GM21717 (cell line): ENCODE data around the gene SERPINA4.

Source experiments
- ATAC-seq: cut with Tn5 transposase; IDR thresholded peaks from one replicate; pipeline ENCODE4 v1.9.1; 2021; ENCODE audit warnings: mild to moderate bottlenecking, moderate library complexity; ENCODE audit not compliant: unreplicated experiment

Gene SERPINA4, protein sequence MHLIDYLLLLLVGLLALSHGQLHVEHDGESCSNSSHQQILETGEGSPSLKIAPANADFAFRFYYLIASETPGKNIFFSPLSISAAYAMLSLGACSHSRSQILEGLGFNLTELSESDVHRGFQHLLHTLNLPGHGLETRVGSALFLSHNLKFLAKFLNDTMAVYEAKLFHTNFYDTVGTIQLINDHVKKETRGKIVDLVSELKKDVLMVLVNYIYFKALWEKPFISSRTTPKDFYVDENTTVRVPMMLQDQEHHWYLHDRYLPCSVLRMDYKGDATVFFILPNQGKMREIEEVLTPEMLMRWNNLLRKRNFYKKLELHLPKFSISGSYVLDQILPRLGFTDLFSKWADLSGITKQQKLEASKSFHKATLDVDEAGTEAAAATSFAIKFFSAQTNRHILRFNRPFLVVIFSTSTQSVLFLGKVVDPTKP

DNA sequence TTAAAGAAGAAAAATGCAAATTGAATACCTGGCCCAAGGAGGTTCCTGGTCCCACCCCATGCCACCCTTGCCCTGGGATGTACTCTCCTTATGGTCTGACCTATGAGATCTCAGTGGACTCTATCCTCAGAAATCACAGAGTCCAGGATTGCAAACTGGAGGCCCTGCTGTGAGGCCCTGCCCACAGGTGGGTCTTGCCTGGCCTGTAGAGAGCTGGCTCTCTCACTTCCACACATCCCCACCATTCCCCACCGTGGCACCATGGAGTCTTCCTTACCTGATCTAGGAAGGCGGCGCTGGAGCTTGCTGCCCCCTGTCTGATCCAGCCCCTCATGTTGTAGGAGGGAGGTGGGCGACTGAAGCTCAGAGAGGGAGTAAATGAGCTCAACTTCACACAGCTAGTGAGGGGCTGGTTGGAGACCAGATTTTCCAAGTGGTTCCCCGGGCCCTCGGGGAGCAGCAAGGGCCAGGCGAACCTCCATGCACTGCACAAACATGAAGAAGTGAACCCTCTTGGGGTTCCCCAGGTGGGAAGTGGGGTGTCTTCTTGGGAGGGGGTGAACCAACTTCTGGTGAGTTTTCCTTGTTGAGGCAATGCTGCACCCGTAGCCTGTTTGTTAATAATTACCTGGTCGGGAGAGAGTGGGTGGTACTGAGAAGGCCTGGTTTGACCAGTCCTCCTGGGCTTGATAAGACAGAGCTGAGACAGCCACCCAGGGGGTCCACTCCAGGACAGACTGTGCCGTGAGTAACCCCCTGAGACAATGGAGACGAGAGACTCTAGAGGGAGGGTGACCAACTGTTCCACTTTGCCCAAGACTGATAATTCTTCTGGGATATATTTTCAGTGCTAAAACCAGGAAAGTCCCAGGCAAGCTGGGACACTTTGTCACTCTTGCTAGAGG, at the start of gene SERPINA4:
Gene SERPINA4, plus strand, starts transcription at position 692 of the 905 bp plus-strand sequence. CDS start 2,041 bp downstream, outside the sequence.
- no peak for ATAC-seq

DNA sequence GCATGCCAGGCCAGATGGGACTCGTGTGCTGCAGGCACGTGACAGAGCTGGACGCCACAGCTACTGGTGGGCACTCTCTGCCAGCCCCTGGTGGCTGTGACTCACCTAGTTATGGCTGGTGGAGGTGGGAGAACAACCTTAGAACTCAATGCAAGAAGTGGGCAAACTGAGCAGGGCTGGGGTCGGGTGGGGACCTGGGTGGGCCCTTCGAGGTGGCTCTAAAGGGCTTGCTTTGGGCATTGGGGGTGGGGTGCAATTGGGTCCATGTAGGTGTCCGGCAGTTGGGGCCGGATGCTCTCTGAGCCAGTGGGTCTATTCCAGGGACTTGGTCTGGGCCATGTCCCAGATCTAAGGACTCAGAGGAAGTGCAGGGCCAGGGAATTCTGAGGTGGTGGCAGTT, 46.9 kb upstream of the SERPINA4 start:
- no peak for ATAC-seq

DNA sequence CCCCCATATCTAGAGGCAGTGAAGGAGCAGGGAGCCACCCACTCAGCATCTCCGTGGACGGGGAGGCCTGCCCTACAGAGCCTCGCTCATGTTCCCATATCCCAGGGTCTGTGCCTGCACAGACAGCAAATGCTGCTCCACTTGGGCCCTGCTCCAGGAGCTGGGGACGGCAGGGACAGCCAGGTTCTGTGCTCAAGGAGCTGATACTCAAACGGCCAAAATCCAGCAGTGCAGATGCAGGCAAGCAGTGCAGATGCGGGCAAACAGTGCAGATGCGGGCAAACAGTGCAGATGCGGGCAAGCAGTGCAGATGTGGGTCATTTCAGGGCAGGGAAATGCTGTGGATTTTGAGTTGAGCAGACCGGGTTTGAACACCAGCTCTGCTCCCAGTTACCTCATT, 45.8 kb upstream of the SERPINA4 start:
- ATAC-seq, result no peak

DNA sequence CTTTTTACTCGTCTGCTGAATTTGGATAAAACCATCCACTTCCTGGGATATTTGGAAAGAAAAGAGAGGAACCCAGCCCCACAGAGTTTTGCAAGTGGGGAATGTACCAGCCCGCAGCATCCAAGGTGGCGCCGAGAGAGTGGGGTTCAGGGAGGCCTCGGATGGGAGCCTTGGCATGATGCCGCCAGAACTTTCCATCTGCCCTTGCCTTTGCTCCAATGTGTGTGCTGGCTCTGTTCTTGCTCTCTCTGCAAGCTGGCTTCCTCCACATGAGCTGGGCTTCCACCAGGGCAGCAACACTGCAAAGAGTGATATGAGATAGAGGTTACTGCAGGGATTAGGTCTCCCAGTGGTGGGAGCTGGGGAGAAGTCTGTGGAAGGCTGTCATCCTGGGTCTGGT, 45.4 kb upstream of the SERPINA4 start:
- ATAC-seq, result no peak

DNA sequence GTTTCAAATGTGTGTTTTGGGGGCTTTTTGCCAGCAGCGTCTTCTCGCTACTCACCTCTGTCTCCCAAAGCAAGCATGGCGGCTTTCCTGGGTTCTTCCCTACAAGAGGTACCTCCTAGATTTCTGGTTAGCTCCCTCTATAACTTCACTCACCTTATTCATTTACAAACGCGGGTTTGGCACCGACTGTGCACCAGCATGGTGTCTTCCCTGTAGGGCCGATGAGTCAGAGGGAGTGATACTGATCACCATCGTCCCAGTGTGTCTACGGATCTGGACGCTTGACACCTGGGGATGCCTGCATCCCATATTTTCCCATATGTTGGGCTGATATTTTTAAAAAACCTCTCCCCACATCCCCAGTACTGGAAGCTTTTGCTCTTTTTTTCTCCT, 44.0 kb upstream of the SERPINA4 start:
- no peak for ATAC-seq

DNA sequence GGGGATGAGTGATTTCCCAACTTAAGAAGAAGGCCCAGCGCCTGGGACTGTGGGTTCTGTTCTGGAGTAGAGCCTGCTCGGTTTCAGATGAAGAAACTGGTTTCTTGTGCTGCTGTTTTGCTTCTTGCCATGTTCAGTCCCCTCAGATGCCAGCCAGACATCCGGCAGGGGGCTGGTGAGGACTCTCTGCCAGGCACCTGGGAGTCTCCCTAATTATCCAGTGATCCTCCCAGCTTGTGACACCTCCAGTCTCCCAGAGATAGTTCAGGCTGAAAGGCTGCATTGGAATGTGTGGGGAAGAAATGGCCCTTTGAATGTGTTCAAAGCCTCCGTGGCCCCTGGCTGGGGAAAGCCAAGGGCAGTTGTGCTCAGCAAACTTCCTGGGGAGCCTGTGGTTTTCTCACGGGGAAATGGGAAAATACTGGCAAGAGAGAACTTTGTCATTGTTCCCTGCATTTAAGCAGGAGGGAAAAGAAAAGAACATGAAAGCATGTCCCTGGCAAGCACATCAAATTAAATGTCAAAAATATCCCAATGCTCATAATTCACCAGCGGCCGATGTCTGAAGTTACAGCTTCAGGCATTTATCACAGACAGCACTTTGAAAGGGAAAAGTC, 43.5 kb upstream of the SERPINA4 start:
- ATAC-seq, result no peak

DNA sequence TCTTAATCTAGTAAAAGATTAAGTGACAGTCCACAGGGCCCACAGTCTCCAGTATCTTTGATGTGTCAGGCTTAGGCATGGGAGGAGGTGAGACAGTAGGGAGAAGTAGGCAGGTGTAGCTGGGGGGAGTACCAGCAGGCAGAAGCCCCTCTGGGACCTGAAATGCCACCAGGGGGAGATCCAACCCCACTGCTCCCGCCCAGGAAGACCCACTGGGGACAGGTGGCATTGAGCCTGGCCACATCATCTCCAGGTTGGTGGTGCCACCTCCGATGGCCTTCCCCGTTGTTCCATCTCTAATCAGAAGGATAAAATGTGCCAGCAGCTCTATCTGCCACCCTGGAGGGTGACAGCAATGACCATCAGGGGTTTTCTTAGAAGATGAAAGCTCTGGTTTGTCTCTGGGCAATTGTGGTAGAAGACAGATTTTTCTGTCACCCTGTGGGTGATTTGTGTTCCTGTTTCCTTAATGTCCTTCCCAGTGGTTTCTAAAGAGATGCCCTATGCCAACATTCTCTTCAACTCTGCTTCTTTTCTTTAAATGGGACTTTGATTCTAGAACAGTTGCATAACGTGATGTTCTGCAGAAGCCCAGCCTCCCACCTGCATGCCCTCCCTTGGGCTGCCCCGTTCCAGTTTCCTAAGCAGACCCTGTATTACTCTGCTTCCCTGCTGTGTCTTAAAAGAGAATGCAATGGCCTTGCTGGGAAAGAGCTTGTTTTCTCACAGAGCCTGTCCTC, 39.7 kb upstream of the SERPINA4 start:
- ATAC-seq, result no peak

DNA sequence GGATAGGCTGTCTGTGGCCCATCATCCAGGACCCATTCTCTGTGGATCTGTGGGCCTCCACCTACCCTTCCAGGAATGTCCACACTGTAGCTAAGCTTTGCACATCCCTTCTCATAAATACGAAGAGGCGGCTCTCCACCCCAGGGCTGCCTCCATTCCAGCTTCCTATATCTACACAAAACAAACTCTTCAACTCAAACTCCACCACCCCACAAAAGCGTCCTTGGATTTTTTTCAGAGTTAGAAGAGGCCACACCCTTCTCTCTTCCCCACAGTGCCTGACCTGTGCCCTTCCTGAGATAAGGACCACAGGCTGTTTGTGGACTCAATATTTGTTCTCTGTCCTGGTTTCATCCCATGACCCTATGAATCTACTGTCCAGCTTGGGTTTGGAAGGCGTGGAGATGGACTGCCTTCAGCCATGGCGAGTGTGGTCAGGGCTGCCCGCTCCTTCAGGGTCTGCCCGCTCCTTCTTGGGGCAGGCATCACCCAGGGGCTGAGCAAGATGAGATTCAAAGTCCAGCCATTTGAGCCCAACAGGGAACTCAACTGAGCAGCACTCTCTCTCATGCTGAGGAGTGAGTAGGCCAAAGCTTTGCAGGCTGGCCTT, 39.0 kb upstream of the SERPINA4 start:
- ATAC-seq, result no peak

DNA sequence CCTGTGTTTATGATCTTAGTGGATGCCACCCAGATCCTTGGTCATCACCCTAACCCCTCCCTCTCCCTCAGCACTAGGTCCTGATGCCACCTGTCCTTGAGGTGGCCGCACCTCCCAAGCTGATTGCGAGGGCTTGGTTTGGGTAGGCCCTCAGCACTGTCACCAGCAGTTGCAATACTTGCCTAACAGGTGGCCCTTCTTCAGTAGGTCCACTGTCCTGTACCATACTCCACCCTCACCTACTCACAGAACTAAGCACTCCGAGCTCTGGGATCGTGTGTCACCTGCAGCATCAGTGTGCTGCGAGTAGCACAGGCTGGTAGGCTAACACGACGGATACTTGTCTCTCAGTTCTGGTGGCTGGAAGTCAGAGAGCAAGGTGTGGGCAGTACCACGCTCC, 38.0 kb upstream of the SERPINA4 start:
- ATAC-seq, result no peak

DNA sequence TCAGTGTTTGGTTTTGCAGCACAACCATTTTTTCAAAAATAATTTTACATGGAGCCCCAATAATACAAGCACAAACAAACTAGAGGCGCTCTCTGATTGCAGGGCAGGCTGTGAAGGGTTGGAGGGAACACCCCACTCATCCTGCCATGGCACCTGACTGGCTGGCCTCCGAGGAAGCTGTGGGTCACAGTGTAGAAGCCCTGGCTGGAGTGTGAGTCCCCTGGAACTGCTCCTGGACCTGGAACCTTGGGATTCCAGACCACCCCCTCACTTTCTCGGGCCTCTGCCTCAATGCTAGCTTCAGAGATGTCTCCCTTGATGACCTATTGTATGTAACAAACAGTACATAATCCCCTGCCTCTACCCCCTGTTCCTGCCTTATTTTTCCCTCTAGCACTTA, 37.1 kb upstream of the SERPINA4 start:
- no peak for ATAC-seq

DNA sequence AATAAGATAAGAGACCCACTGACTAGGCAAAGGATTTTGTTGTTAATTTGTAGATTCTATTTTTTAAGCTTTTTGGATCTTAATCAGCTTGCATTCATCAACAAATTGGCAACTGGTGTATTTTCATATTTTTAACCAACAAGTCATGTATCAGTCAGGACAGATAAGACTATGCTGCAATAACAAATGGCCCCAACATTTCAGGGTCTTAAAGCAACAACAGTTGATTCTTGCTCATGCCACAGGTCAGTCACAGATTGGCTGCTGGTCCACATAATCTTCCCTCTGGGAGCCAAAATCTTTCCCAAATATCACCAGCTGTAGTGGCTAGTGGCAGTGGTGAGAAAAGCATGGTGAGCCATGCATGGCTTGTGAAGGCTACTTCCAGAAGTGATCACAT, 30.1 kb upstream of the SERPINA4 start:
- ATAC-seq, result no peak

DNA sequence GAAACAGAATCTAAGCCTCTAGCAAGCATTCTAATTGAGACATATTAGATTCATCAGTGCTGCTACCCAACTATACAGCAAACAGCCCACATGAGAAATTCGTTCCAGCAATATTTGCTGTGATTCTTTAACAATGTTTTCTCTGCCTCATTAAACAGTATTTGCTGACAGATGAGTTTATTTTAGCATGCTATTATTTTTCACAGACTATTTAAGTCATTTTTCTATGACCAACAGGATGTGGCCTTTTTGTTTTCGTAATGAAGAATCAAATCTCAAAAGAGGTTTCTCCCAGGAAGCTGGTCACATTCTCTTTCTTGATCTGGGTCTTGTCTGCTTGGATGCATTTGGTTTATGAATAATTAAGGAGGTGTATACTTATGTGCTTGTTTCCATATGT, 28.8 kb upstream of the SERPINA4 start:
- ATAC-seq, result no peak

DNA sequence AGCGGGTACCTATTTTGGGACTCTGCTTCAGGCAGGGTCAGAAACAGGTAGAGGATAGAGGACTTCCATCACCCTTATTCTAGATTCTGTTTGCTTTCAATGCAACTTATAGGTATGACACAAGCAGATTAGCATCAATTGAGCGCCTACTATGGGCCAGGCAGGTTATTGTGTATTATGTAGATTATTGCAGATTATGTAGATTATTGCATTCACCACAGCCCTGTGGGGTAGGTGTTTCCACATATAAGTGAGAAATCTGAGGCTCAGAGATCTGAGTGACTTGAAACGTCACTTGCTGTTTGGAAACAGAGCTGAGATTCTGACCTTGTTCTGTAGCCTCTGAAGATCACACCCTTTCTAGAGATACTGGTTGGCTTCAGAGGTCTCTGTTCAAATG, 25.7 kb upstream of the SERPINA4 start:
- no peak for ATAC-seq

DNA sequence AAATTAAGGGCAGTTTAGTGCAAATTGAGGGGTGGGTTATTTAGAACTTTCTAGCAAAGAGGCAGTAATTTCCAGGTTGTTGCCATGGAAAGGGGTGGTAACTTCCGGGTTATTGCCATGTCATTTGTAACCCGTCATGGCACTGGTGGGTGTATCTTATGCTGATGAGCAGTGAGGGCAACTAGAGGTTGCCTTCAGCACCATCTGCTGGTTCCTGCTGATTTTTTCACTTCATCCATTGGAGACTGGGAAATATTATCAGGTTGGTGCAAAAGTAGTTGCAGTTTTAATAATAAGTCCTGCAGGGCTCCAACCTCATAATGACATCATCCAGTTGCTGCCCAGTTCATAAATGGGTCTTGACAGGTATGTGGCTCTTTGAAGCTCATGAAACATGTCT, 24.4 kb upstream of the SERPINA4 start:
- ATAC-seq, result no peak

DNA sequence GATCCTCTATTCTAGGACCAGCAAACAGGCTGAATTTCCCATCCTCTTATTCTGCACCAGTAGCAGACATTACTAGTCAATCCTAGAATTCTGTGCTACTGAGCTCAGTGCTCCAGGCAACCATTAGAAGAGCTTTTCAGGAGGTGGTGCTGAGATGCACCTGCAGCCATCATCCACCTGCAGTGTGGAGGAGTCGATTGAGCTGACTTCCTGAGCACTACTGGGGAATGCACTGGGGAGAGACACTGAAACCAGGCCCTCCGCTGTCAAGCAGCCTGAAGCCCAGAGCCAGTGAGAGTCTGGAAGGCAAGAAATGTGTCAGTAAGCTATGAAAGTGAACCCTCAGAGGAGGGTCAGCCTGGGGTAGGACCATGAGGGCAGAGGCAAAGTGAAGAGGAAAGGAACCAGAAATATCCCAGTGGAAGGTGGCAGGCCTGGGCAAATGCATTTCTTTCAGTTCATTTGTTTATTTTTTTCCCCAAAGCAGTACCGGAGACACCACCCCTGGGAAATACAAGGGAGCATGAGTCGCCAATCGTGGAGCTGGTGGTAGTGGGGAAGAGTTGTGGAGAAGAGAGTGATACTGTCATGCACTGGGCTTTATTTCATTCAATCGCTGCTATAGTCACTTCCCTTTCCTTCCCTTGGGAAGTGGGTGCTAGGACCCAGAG, 23.0 kb upstream of the SERPINA4 start:
- no peak for ATAC-seq

DNA sequence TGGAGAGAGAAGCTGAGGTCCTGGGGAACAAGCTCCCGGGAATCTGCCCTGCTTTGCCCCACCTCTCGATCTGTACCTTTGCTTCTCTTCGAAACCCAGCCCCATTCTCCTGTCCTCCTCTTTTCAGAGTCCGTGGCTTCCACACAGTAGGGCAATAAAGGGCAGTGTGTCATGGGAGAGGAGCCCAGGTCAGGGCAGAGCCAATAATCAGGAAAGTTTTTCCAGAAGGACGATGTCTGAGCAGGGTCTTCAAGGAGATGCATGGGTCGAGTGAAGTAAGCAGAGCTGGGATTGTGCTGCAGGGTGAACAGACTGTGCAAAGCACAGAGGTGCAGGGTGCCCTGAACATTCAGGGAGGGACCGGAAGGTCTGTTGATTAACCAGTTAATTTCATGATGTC, 22.1 kb upstream of the SERPINA4 start:
- no peak for ATAC-seq

DNA sequence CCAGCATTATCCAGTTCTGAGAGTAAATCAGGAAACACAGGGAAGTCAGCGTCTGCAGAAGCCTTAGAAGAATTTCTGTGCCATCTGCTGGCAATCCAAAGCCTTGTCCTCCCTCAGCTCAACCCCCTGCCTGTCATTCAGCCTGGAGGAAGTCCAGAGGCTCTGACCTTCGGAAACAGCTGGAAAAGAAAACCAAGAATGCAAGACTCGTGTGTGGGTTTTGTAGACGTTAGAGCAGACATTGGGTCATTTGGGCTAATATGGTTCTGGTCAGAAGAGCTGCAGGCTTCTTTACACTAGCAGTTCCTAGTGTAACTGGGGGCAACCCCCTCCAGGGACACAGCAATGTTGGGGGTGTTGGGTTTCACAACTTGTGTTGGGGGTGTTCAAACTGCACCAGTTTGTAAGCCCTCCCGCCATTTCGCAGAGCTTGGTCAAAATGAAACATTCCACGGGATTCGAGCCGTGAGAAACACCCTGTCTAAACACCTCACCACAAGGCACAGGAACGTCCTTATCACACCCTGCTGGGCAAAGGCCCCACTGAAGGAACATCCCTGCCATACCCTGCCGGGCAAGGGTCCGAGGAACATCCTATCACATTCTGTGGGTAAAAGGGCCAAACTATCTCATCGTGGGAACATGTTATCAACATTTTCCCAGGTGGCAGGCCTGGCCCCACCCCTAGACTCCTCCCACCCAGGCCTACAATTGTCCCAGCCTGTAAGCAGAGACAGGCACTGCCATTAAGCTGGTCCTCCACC, 21.0 kb upstream of the SERPINA4 start:
- ATAC-seq, result no peak

DNA sequence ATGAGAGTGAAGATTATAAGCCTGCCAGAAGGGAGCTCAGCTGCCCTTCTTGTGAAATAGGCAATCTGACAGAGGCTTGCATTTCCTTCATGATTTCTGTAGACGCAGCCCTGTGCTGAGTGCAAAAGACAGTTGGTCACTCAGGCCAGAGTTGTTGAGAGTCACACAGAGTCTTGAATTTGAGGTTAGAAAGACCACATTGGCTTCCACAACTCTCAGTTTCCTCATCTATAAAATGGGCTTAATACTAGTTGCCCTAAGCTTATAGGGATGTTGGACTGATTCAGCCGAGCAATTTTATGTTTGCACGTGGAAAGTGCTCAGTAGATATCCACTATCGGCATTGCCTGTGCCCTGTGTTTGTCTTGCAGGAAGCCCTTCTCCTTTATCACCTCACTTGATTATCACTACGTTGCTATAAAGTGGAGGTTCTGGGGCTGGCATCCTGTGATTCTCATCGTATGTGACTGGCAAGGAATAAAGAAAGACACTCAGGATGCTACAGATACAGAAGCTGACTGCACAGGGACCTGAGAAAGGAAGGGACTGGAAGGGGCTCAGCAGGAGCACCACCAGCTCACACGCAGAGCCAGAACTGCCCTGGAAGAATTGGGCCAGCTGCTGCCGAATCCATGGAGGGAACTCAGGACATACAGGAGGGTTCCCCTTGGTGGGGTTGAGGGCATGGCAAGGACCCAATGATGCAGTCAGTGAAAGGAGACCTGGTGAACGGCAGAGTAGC, 19.8 kb upstream of the SERPINA4 start:
- ATAC-seq, result no peak
